ENCODE results near the gene BRD1.

GRCh38 chr22:49825944-49826602, 1.6 kb downstream of the BRD1 start:
- no peak for TF ChIP-seq CTCF (IDR thresholded peaks at IDR 0.05; ENCODE audit: insufficient read depth, low read depth, low read length)
- no peak for TF ChIP-seq EZH2 (IDR thresholded peaks at IDR 0.05; ENCODE audit: insufficient read depth, low read length)

Measured in astrocyte (in vitro differentiated cells and primary cell).